Progenitor cell of endocrine pancreas (in vitro differentiated cells): ENCODE measurements around the gene KLHL26. TPM values are rescaled to one million over a fixed set of nuclear protein-coding genes. Genes with fewer than 3 reads are reported as not detected.

Source experiments
- DNase-seq: peaks from one replicate; pipeline ENCODE4 v3.0.0; 2021; ENCODE audit warnings: low spot score; ENCODE audit not compliant: unreplicated experiment
- H3K27ac Mint-ChIP-seq: 2 replicates; pipeline ENCODE4 v1.8.0; 2021; ENCODE audit warnings: mild to moderate bottlenecking, moderate library complexity, mixed read lengths
- H3K27me3 Mint-ChIP-seq: 2 replicates; pipeline ENCODE4 v1.8.0; 2021; ENCODE audit warnings: mixed read lengths
- H3K36me3 Mint-ChIP-seq: 2 replicates; pipeline ENCODE4 v1.8.0; 2022; ENCODE audit warnings: mixed read lengths; ENCODE audit not compliant: insufficient read depth
- H3K4me1 Mint-ChIP-seq: 2 replicates; pipeline ENCODE4 v1.8.0; 2021; ENCODE audit warnings: low read depth, mixed read lengths
- H3K4me3 Mint-ChIP-seq: 2 replicates; pipeline ENCODE4 v1.8.0; 2021; ENCODE audit warnings: low read depth, mild to moderate bottlenecking, moderate library complexity, mixed read lengths
- H3K9me3 Mint-ChIP-seq: 2 replicates; pipeline ENCODE4 v1.8.0; 2021; ENCODE audit warnings: low read depth, mixed read lengths
- CTCF ChIP-seq: fragments of 200-600 bp; sonication (generic); IDR thresholded peaks from one replicate; pipeline ENCODE4 v1.5.0; 2021; ENCODE audit warnings: antibody characterized with exemption, mild to moderate bottlenecking; ENCODE audit not compliant: unreplicated experiment
- long read RNA-seq: library from polyadenylated mRNA; unstranded; transcript quantifications from one replicate; pipeline ENCODE4 v2.0.0, GENCODE V29; 2020
- total RNA-seq: library from RNA; stranded (reverse); gene quantifications from 2 replicates; pipeline ENCODE4 v1.2.1, GENCODE V29; 2021

KLHL26 gene
- 11.6 and 12.3 TPM in 2 replicates for total RNA-seq
- long read RNA-seq = 0 reads

DNA sequence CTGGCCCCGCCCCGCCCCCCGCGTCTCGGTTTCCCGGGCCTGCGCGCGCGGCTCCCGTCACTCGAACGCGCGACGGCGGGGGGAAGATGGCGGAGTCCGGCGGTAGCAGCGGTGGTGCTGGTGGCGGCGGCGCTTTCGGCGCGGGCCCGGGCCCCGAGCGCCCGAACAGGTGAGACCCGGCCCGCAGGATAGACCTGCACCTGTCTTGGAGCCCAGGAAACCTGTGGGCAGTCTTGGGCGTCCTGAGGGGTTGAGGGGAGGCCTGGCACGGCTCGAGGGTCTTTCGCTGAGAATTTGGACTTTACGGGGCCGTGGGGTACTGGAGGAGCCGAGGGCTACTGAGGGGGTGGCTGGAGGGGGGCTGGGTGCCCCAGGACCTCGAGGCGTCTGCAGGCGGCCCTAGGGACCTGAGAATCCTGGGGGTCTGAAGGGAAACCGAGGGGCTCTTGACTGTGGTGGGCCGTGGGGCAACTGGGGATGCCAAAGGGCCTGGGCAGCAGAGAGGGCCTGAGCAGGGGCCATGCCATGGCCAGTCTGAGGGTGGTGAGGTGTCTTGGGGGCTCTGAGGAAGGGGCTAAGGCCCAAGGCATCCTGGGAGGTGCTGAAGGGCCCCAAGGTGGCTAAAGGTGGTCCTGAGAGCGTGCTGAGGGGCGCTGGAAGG is at the start of gene KLHL26:
KLHL26 (plus strand) TSS at position 60 of the 661 bp plus-strand sequence; CDS start at position 87, 27 bp downstream.
- Mint-ChIP-seq H3K9me3 (no peaks in the 10 kb centered on the region), H3K27me3 (peaks cover 11% of the 10 kb centered on the region), H3K36me3 (no peaks in the 10 kb centered on the region), H3K27ac (peak within 1 kb of the TSS; percentile 89), H3K4me1 (peaks cover 7% of the 10 kb centered on the region), H3K4me3 (peak within 1 kb of the TSS; percentile 81)
- no peak for DNase-seq
- no peak for TF ChIP-seq CTCF

DNA sequence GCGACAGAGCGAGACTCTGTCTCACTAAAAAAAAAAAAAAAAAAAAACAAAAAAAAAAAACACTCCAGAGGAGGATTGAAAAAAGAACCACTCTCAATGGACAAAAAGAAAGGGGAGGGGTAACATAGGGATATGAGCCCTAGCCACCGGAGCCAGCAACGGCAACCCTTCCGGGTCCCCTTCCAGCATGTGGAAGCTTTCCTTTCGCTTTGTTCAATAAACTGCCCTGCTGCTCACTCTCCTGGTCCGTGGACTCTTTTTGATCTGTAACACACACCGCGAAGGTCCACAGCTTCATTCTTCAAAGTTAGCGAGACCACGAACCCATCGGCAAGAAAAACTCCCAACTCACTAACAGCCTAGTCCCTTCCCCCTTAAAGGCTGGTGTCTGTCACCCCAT is 49.3 kb upstream of the KLHL26 start:
- Mint-ChIP-seq H3K27ac (no peak overlapping the region), H3K36me3 (peaks cover 2% of the 10 kb centered on the region), H3K27me3 (peaks cover 19% of the 10 kb centered on the region), H3K9me3 (no peaks in the 10 kb centered on the region), H3K4me1 (peaks cover 10% of the 10 kb centered on the region), H3K4me3 (no peak overlapping the region)
- DNase-seq = no peak
- no peak for TF ChIP-seq CTCF

DNA sequence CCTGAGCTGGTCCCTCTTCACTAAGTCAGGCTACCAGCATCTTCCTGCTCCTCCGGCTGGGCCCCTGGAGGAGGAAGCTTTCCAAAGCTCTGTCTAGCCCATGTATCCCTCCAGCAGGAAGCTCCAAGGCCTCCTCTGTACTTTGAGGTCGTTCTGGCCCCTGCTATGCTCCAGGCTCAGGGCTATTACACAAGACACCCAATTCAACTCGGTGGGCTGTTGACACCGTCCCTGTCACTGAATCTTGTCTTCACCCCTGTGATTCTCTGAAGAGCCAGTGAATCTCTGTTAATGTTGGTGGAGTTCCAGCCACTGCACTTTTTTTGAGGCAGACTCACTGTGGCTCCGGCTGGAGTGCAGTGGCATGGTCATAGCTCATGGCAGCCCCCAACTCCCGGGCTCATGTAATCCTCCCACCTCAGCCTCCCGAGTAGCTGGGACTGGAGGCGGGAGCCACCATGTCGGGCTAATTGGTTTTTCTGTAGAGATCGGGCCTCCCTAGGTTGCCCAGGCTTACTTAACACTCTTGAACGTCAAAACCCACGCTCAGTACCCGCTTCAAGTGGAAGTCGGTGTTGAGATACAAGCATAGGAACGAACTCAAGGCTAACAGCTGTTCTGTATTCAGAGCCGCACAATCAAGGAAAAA is 48.7 kb upstream of the KLHL26 start:
- no peaks in the 10 kb centered on the region for H3K9me3 Mint-ChIP-seq
- peaks cover 10% of the 10 kb centered on the region for H3K4me1 Mint-ChIP-seq
- no peak for TF ChIP-seq CTCF
- H3K4me3 Mint-ChIP-seq = peak overlapping the region; percentile 78
- peak overlapping the region; percentile 94 for H3K27ac Mint-ChIP-seq
- peaks cover 22% of the 10 kb centered on the region for H3K27me3 Mint-ChIP-seq
- H3K36me3 Mint-ChIP-seq = peaks cover 2% of the 10 kb centered on the region
- no peak for DNase-seq

DNA sequence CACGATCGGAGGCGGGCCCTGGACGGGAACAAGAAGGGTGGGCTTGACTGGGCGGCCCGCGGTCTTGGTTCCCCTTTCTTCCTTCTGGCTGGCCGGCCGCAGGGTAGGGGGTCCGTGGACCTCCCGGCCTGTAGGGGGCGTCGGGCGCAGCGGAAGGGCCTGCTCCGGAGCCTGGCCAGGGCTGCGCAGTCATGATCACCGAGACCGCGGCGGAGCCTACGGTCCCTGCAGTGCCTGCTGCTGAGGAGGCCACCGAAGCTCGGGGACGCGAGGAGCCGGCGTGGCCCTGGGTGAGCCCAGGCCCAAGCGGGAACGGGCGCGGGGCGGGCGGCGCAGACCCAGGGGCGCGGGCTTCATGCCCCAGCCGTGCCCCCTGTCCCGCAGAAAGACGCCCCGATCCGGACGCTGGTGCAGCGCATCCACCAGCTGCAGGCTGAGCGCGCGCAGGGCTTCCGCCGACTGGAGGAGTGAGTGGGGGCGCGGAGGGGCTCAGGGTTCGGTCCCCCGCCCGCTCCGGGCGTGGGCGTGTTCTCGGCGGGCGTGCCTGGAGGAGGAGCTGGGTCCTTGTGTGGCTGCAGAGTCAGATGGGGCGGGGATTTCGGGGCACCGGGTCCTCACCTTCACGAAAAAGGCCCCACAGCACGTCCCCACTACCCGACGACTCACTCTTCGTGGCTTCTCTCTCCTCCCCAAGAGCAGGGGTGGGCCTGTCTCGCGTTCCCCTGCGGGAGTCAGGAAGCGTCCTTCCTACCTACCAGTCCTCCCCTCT is 48.0 kb upstream of the KLHL26 start, which contains the start of gene REX1BD:
REX1BD (plus strand) TSS at position 188 of the 769 bp plus-strand sequence; CDS start at position 192, 4 bp downstream.
- Mint-ChIP-seq H3K27ac (peak within 1 kb of the TSS; percentile 94), H3K4me3 (peak within 1 kb of the TSS; percentile 78), H3K36me3 (peaks cover 2% of the 10 kb centered on the region), H3K27me3 (peaks cover 26% of the 10 kb centered on the region), H3K4me1 (peaks cover 13% of the 10 kb centered on the region), H3K9me3 (no peaks in the 10 kb centered on the region)
- peak; percentile 72 for DNase-seq
- peak; percentile 97 for TF ChIP-seq CTCF
